GM19239 (cell line): Measurements from ENCODE around the gene RXFP3.
A peak's percentile ranks its signal among the peaks of the same experiment; 100 is the strongest.
"Not testable (repeated sequence)": the region's sequence is repeated elsewhere in the genome, so short reads cannot be mapped to it uniquely, and the experiment has no call there.

ENCODE experiments used
- DNase-seq: peaks from one replicate; pipeline ENCODE4 v3.0.0; 2011; ENCODE audit warnings: low spot score; ENCODE audit not compliant: insufficient read length
- FAIRE-seq: peaks from 2 replicates; lab custom pipeline; 2011; peaks lifted over from hg19 to GRCh38; lab: Jason Lieb, UNC

Gene RXFP3

DNA sequence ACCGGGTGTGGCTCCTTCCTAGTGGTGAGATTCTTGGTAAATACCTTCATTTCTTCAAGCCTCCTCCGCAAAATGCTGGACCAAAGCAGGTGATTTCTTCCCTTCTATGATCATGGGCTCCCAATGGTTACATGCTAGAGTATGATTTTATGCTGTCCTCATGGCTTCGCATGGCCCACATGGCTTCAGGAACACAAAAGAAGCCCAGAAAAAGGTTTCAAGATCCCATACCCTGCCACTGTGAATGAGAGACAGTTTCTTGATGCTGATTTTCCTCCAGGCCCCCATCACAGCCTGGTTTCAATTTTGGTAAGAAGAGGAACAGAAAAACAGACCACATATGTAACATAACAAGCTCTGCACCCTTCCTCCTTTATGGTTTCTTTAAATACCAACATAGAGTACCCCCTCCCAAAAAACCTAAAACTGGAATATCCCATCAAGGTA, 2.4 kb upstream of the RXFP3 start:
- FAIRE-seq: peak; percentile 77
- DNase-seq: peak; percentile 34

DNA sequence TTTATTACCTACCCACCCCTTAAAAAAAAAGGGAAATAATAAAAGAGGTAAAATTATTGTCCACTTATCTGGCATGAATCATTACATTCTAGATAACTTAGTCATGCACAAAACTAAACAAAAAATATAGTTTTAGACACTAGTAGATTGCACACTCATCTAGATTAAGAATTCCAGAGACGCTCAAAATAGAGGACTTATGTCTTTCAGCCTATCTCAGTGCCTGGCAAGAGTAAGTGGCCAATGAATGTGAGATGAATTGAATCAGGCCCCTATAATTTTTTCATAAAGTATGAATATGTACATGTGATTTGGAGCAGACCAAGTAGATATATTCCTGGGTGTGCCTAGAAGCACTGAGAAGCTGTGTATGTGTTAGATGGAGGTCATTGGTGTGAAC, 2.0 kb upstream of the RXFP3 start:
- no peak for FAIRE-seq
- DNase-seq: no peak

DNA sequence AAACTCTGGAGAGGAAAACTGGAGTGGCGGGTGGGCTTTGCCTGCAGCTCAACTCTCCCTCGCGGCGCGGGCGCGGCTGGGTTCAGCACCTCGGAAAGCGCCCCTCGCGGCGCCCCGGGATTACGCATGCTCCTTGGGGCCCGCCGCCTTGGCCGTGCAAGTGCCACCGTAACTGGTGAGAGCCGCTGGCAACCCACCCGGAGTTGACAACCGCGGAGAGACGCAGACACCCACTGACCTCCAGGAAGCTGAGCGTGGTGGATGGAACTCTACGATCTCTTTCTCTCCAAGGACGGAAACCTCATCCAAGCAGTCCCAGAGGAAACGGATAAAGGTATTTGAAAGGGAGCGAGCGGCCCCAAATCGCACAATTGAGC, 194 bp upstream of the RXFP3 start:
- FAIRE-seq (no peak), DNase-seq (peak; percentile 43)

DNA sequence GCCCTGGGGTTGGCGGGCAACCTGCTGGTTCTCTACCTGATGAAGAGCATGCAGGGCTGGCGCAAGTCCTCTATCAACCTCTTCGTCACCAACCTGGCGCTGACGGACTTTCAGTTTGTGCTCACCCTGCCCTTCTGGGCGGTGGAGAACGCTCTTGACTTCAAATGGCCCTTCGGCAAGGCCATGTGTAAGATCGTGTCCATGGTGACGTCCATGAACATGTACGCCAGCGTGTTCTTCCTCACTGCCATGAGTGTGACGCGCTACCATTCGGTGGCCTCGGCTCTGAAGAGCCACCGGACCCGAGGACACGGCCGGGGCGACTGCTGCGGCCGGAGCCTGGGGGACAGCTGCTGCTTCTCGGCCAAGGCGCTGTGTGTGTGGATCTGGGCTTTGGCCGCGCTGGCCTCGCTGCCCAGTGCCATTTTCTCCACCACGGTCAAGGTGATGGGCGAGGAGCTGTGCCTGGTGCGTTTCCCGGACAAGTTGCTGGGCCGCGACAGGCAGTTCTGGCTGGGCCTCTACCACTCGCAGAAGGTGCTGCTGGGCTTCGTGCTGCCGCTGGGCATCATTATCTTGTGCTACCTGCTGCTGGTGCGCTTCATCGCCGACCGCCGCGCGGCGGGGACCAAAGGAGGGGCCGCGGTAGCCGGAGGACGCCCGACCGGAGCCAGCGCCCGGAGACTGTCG, 976 bp downstream of the RXFP3 start:
- no peak for FAIRE-seq
- no peak for DNase-seq

DNA sequence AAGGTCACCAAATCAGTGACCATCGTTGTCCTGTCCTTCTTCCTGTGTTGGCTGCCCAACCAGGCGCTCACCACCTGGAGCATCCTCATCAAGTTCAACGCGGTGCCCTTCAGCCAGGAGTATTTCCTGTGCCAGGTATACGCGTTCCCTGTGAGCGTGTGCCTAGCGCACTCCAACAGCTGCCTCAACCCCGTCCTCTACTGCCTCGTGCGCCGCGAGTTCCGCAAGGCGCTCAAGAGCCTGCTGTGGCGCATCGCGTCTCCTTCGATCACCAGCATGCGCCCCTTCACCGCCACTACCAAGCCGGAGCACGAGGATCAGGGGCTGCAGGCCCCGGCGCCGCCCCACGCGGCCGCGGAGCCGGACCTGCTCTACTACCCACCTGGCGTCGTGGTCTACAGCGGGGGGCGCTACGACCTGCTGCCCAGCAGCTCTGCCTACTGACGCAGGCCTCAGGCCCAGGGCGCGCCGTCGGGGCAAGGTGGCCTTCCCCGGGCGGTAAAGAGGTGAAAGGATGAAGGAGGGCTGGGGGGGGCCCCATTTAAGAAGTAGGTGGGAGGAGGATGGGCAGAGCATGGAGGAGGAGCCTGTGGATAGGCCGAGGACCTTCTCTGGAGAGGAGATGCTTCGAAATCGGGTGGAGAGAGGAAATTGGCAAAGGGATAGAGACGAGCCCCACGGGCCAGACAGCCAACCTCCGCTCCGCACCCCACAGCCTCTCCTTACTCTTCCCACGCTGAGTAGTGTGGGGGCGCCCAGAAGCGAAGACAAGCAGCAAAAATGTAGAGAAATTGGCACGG, 1.7 kb downstream of the RXFP3 start:
- no peak for FAIRE-seq

DNA sequence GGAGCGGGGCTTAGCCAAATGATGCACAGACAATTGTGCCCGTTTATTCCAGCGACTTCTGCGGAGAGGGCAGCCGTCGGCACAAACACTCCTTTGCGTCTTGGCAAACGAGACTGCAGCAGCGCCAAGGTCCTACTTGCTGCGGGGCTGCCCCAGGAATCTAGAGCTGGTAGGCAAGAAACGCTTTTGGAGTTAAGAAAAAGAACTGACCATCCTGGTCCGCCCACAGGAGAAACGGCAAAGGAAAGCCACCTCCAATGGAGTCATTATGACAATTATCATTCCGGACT, 2.3 kb downstream of the RXFP3 start:
- no peak for DNase-seq
- no peak for FAIRE-seq

More for the DNA sequence above, 1.7 kb downstream of the RXFP3 start:
- DNase-seq: no peak

DNA sequence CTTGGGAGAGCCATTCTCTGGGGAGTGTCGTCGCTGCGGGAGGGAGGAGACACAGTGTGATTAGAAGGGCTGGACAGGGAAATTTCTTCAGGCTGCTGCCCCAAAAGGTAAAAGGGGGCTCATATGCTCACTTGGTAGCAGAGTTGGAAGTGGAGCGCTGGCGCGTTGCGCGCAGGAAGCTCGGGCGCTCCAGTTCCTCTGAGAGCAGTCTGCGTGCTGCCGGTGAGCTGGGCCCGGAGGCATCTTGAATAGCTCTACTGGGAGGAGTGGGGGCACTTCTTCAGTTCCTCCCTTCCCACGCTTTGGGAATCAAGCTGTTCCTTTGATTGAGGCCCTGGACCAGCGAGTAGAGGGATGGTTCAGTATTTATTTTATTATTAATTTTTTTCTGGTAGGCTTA, 2.7 kb downstream of the RXFP3 start:
- FAIRE-seq (no peak), DNase-seq (no peak)

DNA sequence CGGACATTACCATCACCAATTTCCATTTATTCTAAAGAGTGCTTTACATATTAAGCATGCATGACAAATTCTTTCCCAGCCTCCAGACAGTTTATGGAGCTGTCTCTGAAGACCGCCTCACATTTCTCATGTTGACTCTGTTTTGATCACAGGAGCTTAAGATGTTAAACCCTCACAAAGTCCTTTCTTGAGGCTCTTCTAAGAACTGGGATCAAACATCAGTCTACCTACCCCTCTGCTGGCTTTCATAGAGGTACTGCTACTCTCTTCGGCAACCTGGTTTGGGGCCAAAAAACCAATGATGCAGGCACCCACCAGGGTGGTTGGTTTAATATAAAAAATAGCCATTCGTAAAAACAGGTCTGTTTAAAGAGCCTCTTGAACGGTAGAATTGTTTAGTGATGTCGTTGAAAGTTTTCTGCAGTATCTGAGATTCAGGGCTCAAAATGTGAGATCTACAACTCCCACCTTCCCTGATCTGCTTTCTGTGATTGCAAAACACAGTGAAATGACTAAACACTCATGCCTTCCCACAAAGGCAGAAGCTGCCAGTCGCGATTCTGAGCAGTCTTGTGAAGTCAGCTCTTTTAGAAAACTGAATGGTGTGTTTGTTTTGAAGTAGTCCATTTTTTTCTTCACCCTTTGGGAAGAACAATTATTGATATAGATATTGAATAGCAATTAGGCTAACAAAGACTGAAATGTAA, 3.5 kb downstream of the RXFP3 start:
- DNase-seq (no peak), FAIRE-seq (no peak)

DNA sequence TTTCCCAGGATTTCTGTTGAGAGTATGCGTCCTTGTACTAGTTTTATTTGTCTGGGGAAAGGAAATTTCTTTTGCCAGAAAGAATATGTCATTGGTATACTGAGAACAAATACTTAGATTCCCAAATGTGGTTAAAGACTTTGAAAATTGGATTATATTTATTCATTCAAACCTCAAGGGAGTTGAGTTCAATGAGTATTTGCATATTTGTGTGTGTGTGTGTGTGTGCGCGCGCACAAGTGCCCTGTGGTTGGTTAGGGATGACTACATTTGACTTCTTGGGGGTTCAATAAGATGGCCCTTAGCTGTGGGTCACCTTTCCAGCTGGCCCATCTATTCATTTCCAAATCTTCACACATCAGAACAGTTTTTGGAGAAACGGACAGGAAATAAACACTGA, 4.9 kb downstream of the RXFP3 start:
- DNase-seq (no peak), FAIRE-seq (no peak)

DNA sequence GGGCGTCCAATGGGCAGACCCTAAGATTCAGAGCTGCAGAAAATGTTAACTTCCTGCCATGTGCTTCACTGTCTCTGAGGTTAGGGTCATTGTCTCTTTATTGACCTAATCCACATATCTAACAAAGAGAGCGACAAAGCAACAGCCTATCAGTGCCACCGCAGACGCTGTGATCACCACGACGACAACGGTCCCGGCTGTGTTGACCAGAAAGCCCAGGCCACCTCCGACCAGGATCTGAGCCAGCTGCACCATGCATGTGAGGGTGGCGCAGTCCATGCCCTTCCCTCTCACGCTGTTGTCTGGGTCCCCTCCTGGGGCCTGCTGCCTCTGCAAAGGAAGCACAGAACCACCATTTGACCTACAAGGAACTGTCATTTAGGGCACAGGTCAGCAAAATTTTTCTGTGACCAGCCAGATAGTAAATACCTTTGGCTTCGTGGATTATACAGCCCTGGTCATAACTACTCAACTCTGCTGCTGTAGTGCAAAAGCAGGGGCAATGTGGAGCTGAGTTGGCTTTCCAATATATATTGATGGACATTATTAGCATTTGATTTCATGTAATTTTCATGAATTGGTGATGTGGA, 8.5 kb downstream of the RXFP3 start:
- DNase-seq (no peak), FAIRE-seq (no peak)

DNA sequence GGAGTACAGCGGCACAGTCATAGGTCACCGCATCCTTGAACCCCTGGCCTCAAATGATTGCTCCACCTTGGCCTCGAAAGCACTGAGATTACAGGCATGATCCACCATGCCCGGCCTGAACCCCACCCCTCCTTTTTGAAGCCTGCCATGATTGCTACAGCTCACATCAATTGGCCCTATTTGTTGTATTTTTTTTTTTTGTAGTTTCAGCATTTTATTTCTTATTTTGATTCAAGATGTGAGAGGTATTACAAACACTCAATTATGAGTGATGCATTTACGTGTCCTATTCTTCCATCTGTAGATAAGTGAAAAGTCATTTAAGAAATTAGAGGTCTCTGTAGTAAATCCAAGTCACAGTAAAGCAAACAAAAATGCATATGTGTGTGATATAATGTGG, 16.0 kb downstream of the RXFP3 start:
- FAIRE-seq: peak; percentile 57
- DNase-seq: not testable (repeated sequence)

DNA sequence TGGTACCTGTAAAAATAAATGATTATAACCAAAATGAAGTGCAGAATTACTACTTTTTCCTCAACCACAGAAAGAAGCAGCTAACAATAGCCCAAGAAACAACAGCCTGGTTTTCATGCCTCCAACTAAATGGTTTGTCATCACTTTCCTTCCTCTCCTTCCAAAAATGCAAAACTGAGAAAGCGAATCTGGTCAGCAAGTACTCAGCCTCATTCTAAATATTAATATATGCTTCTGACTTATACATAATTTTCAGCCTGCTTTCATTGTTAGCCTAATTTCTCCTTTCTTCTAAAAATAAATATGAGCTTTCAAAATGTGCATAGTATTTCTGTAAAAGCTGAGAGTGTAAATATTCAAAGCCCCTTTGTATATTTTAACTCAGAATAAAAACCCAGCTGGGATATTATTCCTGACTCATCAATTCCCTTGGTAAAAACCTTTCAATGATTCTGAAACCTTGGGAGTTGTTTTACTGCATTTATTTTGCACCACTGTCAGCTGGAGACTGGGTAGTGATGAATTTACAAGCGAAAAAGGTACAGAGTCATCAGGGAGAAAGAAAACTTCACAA, 21.5 kb downstream of the RXFP3 start:
- no peak for DNase-seq
- FAIRE-seq: no peak

DNA sequence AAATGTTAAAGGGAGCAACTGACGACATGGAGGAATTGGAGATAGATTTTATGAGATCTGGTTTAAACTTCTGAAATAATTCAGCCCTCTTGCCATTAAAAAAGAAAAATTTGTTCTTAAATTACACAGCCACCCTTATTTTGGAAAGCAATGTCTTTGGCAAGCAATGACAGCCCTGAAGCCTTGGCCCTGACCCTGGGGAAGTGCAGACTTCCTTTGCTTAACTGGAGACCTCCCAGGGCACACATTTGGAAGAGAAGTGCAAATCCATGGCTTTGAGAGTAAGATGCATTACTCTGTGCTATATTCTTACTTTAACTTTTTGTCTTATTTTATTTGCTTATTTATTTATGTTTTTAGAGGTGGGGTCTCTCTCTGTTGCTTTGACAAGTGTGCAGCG, 22.0 kb downstream of the RXFP3 start:
- no peak for DNase-seq
- no peak for FAIRE-seq

DNA sequence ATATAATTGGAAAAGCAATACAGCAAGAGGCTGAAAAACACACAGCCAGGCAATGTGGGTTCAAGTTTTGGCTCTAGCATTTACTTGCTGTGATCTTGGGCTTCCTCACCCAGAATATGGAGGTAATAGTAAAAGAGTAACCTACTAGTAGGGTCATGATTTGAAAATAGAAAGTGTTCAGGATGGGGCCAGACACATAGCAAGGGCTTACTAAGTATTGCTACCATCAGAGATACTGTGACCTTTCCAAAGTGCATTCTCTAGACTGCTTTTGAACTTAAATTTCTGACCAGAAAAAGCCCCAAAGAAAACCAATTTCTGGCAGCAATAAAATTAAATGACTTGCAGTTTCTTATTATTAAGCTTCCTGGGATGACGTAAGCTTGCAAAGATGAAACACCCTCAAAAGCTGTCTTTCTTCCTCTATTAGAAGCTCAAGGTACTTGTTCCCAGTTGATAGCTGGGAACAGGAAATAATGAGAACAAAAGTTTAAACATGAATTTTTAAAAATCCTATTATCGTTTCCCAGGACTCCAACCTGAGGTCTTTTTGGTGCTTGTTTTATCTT, 28.0 kb downstream of the RXFP3 start:
- DNase-seq (no peak), FAIRE-seq (no peak)

DNA sequence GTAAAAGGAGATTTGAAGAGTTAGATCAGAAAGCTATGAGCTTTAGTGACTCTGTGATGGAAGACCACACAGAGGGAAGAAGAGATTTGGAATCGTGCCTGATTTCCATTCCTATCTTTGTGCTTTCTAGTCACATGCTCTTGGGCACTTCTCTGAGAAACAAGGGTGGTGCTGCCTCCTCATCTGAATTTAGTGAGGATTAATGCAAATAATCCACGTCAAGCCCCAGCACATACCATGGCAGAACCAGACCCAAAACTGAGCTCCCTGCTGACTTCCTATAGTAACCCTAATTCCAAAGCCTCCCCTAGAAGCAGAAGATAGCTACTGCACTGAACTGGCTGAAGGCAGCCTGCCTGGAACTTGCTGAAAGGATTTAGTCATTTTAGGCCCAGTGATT, 30.6 kb downstream of the RXFP3 start:
- no peak for FAIRE-seq
- DNase-seq: no peak

DNA sequence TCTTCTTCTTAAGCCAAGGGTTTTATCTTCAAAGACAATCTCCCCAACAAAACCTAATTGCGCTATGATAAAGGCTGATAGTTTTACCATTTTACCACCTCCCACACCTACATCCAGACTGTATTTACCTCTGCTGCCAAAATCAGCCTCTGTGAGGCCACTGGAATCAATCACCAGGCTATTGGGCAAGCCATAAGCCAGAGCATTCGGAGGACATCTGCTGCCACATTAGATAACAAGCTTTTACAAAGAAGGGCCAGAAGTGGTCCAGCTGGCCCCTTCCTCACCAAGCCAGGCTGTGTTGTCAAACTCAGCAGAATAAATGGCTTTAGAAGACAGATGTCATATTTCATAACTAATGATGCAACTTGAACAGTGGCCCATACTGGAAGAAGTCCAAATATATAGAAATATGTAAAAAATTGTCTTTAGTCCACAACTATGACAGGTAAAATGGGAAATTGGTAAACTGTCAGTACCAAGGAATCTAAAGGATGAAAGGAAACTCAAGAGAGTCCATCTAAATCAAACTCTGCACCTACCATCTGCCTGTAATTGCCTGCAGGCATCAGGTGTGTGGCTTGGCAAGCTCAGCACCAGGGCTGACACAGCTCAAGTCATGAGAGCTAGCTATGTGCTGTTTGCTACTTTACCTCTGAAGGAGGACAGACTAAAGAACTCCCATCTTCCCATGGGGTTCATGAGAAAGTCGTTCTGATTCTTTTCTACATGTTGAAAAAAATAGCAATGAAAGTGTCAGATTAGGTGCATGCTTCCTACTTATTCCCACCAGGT, 32.2 kb downstream of the RXFP3 start:
- no peak for DNase-seq
- FAIRE-seq: no peak

DNA sequence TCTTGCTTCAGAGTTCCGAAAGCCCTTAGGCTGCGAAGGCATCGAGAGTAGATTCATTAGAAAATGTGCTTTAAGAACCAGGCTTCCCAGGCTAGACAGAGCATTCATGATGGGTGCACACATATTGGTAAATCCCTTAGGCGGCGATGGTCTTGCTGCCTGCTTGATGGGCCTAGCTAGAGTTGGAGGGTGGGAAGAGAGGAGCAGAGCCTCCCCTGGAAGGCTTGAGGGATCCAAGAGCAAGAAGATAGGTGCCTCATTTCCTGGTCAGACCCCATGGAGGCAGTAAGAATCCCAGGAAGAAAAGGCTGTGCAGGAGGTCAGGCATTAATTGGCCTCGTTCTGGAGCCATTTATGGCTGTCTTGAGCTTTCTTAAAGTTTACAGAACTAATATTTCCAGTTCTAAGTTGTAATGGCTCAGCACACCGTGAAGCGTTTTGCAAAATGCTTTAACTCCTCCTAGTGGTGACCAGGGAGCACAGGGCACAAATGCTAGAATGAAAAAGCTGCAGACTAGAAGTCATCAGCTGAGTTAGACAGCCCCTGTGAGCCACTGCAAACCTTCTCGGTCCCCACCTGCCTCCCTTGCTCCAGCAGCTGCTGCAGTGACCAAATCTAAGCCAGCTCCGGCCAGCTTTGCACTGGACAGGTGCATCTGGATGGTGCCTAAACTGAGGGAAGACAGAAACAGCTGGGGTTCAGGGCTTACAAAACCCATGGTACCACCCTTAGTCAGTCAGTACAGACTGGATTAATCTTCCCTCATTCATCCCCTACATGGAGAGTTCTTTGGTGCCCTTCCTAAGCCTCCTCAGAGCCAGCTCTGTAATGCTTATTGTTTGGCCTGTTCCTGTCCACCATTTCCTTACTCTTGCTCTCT, 33.6 kb downstream of the RXFP3 start:
- FAIRE-seq: peak; percentile 61

DNA sequence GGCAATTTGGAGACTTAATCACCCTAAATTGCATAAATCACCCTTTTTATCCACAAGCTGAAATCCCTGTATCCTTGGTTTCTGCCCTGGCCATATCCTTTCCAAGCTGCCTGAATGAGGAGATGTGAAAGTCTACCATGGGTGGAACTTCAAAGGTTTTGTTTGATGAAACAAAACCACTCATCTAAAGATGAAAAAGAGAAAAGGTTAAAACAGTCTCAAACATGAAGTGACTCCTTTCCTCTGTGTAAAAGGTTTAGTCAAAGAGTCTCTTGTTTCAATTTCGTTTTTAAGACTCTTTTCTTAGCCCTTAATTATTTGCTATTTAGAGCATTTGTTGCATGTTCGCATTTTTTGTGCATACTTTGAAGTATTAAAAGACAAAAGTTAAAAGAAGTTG, 37.1 kb downstream of the RXFP3 start:
- FAIRE-seq (peak; percentile 56), DNase-seq (no peak)

More for the DNA sequence above, 33.6 kb downstream of the RXFP3 start:
- DNase-seq: peak; percentile 42

DNA sequence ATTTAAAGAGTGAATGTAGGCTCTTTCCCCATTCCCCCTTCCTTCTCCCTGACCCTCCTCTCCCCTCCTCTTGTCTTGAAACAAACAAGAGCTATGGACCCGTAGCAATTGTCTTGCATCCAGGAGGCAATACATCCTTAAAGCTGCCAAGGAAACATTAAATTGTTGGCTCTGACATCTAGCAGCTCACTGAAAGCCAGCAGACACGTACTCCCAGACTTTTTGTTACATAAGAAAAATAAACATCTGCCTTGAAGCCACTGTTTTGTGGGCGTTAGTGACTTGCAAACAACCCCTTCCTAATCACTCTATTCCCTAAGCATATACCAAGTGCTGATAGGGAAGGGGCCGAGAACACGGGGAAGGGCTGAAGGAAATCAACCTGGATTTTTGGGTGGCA, 39.7 kb downstream of the RXFP3 start:
- FAIRE-seq: no peak

More for the DNA sequence above, 39.7 kb downstream of the RXFP3 start:
- DNase-seq: no peak
